GM12892 (cell line): ENCODE results near the gene LZTR1.

Experiments used
- POLR2A ChIP-seq: IDR thresholded peaks from 2 replicates; pipeline ENCODE4 v1.6.1; 2011; ENCODE audit warnings: low read depth, low read length, control low read depth
- POLR2AphosphoS5 ChIP-seq: IDR thresholded peaks from 2 replicates; pipeline ENCODE4 v1.6.1; 2011; ENCODE audit warnings: low read depth, low read length, control low read depth
- TAF1 ChIP-seq: IDR thresholded peaks from 2 replicates; pipeline ENCODE4 v1.6.1; 2011; ENCODE audit warnings: low read depth, mild to moderate bottlenecking, control low read depth, low read length, borderline replicate concordance

- TF ChIP-seq POLR2A = no peak
- no peak for TF ChIP-seq TAF1
- no peak for TF ChIP-seq POLR2AphosphoS5
Observed at GRCh38 chr22:20940186-20940651, 41.9 kb upstream of the LZTR1 start.
